Calu3 (cell line): Measurements from ENCODE around the gene FRMD3. TPM values are rescaled to one million over a fixed set of nuclear protein-coding genes. Genes with fewer than 3 reads are reported as not detected.

Experiments used
- BruUV-seq: library from RNA; stranded (reverse); fragments of 400-500 nt; replicated peaks from 2 replicates; lab custom pipeline; 2021; lab: Mats Ljungman, UMichigan
- CTCF ChIA-PET: fragments of 300-600 bp; sonication (Branson Sonifier 250); formaldehyde crosslinking; loops from one replicate; lab custom pipeline; 2022; ENCODE audit warnings: antibody characterized with exemption; lab: Charles Lee
- DNase-seq: peaks from one replicate; pipeline ENCODE4 v3.0.0; 2022
- H3K27ac Mint-ChIP-seq: one replicate; pipeline ENCODE4 v1.8.0; 2022; ENCODE audit warnings: mixed read lengths; ENCODE audit not compliant: unreplicated experiment
- H3K27me3 Mint-ChIP-seq: one replicate; pipeline ENCODE4 v1.8.0; 2022; ENCODE audit warnings: mixed read lengths; ENCODE audit not compliant: unreplicated experiment
- H3K36me3 Mint-ChIP-seq: one replicate; pipeline ENCODE4 v1.8.0; 2022; ENCODE audit warnings: mild to moderate bottlenecking, moderate library complexity, mixed read lengths; ENCODE audit not compliant: insufficient read depth, unreplicated experiment
- H3K4me1 Mint-ChIP-seq: one replicate; pipeline ENCODE4 v1.8.0; 2022; ENCODE audit warnings: mild to moderate bottlenecking, low read depth, mixed read lengths; ENCODE audit not compliant: unreplicated experiment
- H3K4me3 Mint-ChIP-seq: one replicate; pipeline ENCODE4 v1.8.0; 2022; ENCODE audit warnings: mild to moderate bottlenecking, low read depth, moderate library complexity, mixed read lengths; ENCODE audit not compliant: unreplicated experiment
- H3K9me3 Mint-ChIP-seq: one replicate; pipeline ENCODE4 v1.8.0; 2022; ENCODE audit warnings: low read depth, mixed read lengths; ENCODE audit not compliant: unreplicated experiment
- intact Hi-C: fragments of 100-400 bp; cut with micrococcal nuclease; formaldehyde crosslinking; loops from one replicate; pipeline ENCODE4 v1.10.0; 2022; ENCODE audit not compliant: unreplicated experiment
- total RNA-seq: library from RNA; stranded (reverse); gene quantifications from 2 replicates; pipeline ENCODE4 v1.2.3, GENCODE V29; 2022
- TF ChIP-seq, protein P1 (sequence below): fragments of 200-600 bp; IDR thresholded peaks from one replicate; pipeline ENCODE4 v1.8.0; 2022; ENCODE audit warnings: antibody characterized with exemption; ENCODE audit not compliant: unreplicated experiment

FRMD3 gene
- total RNA-seq, 1 experiment from 2014 or later, result 0.38 TPM

GRCh38 chr9:83299571-83299970, 238.6 kb downstream of the FRMD3 start:
- BruUV-seq, result no TSS peak
- H3K27me3 Mint-ChIP-seq, result no peaks in the 10 kb centered on the region
- H3K4me1 Mint-ChIP-seq, result peaks cover 20% of the 10 kb centered on the region
- no peak overlapping the region for H3K27ac Mint-ChIP-seq
- peak; percentile 21 for DNase-seq
- intact Hi-C loops, result no loop called here
- no peaks in the 10 kb centered on the region for H3K36me3 Mint-ChIP-seq
- TF ChIP-seq, protein P1, sequence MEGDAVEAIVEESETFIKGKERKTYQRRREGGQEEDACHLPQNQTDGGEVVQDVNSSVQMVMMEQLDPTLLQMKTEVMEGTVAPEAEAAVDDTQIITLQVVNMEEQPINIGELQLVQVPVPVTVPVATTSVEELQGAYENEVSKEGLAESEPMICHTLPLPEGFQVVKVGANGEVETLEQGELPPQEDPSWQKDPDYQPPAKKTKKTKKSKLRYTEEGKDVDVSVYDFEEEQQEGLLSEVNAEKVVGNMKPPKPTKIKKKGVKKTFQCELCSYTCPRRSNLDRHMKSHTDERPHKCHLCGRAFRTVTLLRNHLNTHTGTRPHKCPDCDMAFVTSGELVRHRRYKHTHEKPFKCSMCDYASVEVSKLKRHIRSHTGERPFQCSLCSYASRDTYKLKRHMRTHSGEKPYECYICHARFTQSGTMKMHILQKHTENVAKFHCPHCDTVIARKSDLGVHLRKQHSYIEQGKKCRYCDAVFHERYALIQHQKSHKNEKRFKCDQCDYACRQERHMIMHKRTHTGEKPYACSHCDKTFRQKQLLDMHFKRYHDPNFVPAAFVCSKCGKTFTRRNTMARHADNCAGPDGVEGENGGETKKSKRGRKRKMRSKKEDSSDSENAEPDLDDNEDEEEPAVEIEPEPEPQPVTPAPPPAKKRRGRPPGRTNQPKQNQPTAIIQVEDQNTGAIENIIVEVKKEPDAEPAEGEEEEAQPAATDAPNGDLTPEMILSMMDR, result no peak
- no peak overlapping the region for H3K4me3 Mint-ChIP-seq
- CTCF ChIA-PET, result no interaction called here
- H3K9me3 Mint-ChIP-seq, result no peaks in the 10 kb centered on the region

DNA sequence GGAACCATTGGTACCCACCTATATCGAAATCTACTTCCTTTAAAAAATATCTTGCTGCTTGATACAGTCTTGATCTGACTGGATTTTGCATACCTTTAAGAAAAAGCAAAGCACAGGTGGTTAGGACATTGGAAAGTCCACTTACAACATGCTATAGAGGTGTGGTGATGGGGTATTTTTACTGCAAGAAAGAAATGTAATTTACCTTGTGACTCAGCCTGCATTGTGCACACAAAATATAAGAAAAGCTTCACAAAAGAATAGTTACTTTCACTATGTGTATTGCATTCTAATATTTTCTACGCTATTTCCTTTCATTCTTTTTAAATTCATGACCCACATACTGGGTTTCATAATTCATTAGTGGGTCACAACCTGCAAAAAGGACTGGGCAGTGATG, 239.1 kb downstream of the FRMD3 start:
- Mint-ChIP-seq H3K27me3 (no peaks in the 10 kb centered on the region), H3K4me3 (no peak overlapping the region)

GRCh38 chr9:83296123-83296522, 242.1 kb downstream of the FRMD3 start:
- Mint-ChIP-seq H3K27ac (no peak overlapping the region), H3K4me1 (peaks cover 20% of the 10 kb centered on the region), H3K9me3 (no peaks in the 10 kb centered on the region), H3K36me3 (no peaks in the 10 kb centered on the region), H3K27me3 (no peaks in the 10 kb centered on the region), H3K4me3 (no peak overlapping the region)
- TF ChIP-seq, protein P1, result no peak
- no peak for DNase-seq
- CTCF ChIA-PET, result no interaction called here
- intact Hi-C loops, result no loop called here
- BruUV-seq, result no TSS peak

More for the DNA sequence above, 239.1 kb downstream of the FRMD3 start:
- no TSS peak for BruUV-seq
- no peak for DNase-seq
- no peak overlapping the region for H3K27ac Mint-ChIP-seq
- H3K36me3 Mint-ChIP-seq, result no peaks in the 10 kb centered on the region
- H3K9me3 Mint-ChIP-seq, result no peaks in the 10 kb centered on the region
- TF ChIP-seq, protein P1, result no peak
- intact Hi-C loops, result no loop called here
- H3K4me1 Mint-ChIP-seq, result peaks cover 20% of the 10 kb centered on the region
- CTCF ChIA-PET, result no interaction called here

GRCh38 chr9:83294816-83295215, 243.4 kb downstream of the FRMD3 start:
- Mint-ChIP-seq H3K4me1 (peaks cover 17% of the 10 kb centered on the region), H3K27ac (no peak overlapping the region), H3K27me3 (no peaks in the 10 kb centered on the region), H3K9me3 (no peaks in the 10 kb centered on the region), H3K36me3 (no peaks in the 10 kb centered on the region), H3K4me3 (no peak overlapping the region)
- no TSS peak for BruUV-seq
- CTCF ChIA-PET, result no interaction called here
- intact Hi-C loops, result no loop called here
- TF ChIP-seq, protein P1, result no peak
- DNase-seq, result no peak
